ENCODE data around the gene SETD2. TPM values are rescaled to one million over a fixed set of nuclear protein-coding genes. Genes with fewer than 3 reads are reported as not detected.

SETD2 gene
- total RNA-seq, 1 experiment from 2014 or later, result 60.8 TPM

GRCh38 chr3:47082519-47082918, 81.4 kb downstream of the SETD2 start:
- H2BK5ac ChIP-seq (ENCODE audit: insufficient read length, low read length), result no peak overlapping the region
- no peak overlapping the region for H2AFZ ChIP-seq (ENCODE audit: low read length)
- no peak overlapping the region for H2BK12ac ChIP-seq (ENCODE audit: insufficient read length, low read depth, low read length)
- no peak overlapping the region for H2BK15ac ChIP-seq (ENCODE audit: low read depth, low read length)
- DNase-seq, result no peak
- H4K20me1 ChIP-seq (ENCODE audit: control insufficient read depth, insufficient read depth, insufficient read length), result no peaks in the 10 kb centered on the region
- H3K18ac ChIP-seq (ENCODE audit: insufficient read length, low read depth, low read length), result no peak overlapping the region
- no peak overlapping the region for H3T11ph ChIP-seq (ENCODE audit: low read length)
- H3K56ac ChIP-seq (ENCODE audit: insufficient read length, low read depth, low read length), result no peak overlapping the region
- no peak overlapping the region for H3K9ac ChIP-seq (ENCODE audit: extremely low read depth, insufficient read length, low read length)
- no peak for TF ChIP-seq CTCF (conservative IDR thresholded peaks at IDR 0.05)
- Mint-ChIP-seq H3K4me1 (no peaks in the 10 kb centered on the region; a peak in 1 of 4 replicates), H3K36me3 (ENCODE audit: insufficient read depth in 1 of 3, low read depth in 3 of 3) (peaks cover 18 to 69% (median 67%) of the 10 kb centered on the region in 3 experiments; a peak in 6 of 7 replicates), H3K27ac (peak overlapping the region in 2 of 3 experiments; percentile 6 to 23; a peak in 2 of 7 replicates), H3K27me3 (ENCODE audit: low read depth) (no peaks in the 10 kb centered on the region), H3K4me3 (no peak overlapping the region), H3K9me3 (no peaks in the 10 kb centered on the region; a peak in 1 of 5 replicates)
- no peak overlapping the region for H2BK120ac ChIP-seq (ENCODE audit: low read depth, low read length, poor library complexity, severe bottlenecking)
- H3K4me1 ChIP-seq (ENCODE audit: insufficient read depth, low read length), result no peaks in the 10 kb centered on the region
- no peaks in the 10 kb centered on the region for H3K23me2 ChIP-seq (ENCODE audit: insufficient read length, low read depth, low read length, poor library complexity, severe bottlenecking)
- H3K14ac ChIP-seq (ENCODE audit: insufficient read depth, low read length), result no peak overlapping the region
- no peak overlapping the region for H2BK20ac ChIP-seq (ENCODE audit: low read depth, low read length, poor library complexity, severe bottlenecking)
- no peaks in the 10 kb centered on the region for H3K79me1 ChIP-seq (ENCODE audit: insufficient read depth, low read depth, low read length, poor library complexity, severe bottlenecking)
- no peak overlapping the region for H3K27ac ChIP-seq (ENCODE audit: insufficient read length, low read depth, low read length)
- no CpG with 5 or more reads among the region's 1 CpG for WGBS (ENCODE audit: extremely low coverage, insufficient read length, low lambda C conversion rate)
- H4K91ac ChIP-seq (ENCODE audit: insufficient read length, low read depth, low read length), result no peak overlapping the region
- no peak overlapping the region for H2AK5ac ChIP-seq (ENCODE audit: insufficient read length, low read length)
- no peak overlapping the region for H3K23ac ChIP-seq (ENCODE audit: insufficient read length, low read depth, low read length)
- H3K79me2 ChIP-seq (ENCODE audit: insufficient read depth, low read length), result no peaks in the 10 kb centered on the region
- no peak overlapping the region for H4K8ac ChIP-seq (replicated peaks; ENCODE audit: insufficient read length, low read depth, low read length)
- no peaks in the 10 kb centered on the region for H3K9me3 ChIP-seq (ENCODE audit: control insufficient read depth, low read depth, low read length)
- H3K4ac ChIP-seq (ENCODE audit: low read depth, low read length), result no peak overlapping the region
- no peak overlapping the region for H3K4me2 ChIP-seq (ENCODE audit: insufficient read depth, insufficient read length, low read length)
- no peaks in the 10 kb centered on the region for H3K27me3 ChIP-seq (ENCODE audit: insufficient read depth, low read length)
- H4K5ac ChIP-seq (ENCODE audit: insufficient read length, low read depth, low read length), result no peak overlapping the region

Data from H9 (cell line).